ENCODE measurements around the gene GNL2.

DNA sequence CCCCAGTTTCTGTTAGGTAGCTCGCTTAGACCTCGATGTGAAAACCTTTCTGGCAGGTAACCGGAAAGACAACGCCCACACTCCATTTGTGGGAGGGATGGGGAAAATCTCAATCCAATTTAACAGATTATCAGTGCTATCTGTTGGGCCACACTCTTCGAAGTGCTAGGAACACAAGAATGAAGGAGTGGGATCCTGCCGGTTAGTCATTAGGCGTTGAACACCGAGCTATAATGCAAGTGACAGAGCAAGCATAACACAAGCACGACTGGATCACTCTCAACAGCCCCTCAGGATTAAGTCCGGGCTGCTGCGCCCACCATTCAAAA is 42.2 kb downstream of the GNL2 start:
- TF ChIP-seq ASH2L (IDR thresholded peaks at IDR 0.05; ENCODE audit: borderline replicate concordance, low read depth) (no peak), FOXM1 (IDR thresholded peaks at IDR 0.05; ENCODE audit: low read depth, low read length) (no peak), HDAC2 (IDR thresholded peaks at IDR 0.05) (no peak), NFIC (IDR thresholded peaks at IDR 0.05; ENCODE audit: low read depth, low read length) (no peak), MTA2 (IDR thresholded peaks at IDR 0.05; ENCODE audit: low read depth) (no peak), SP1 (IDR thresholded peaks at IDR 0.05; ENCODE audit: low read depth, low read length) (no peak), TCF12 (IDR thresholded peaks at IDR 0.05; ENCODE audit: low read depth, low read length) (no peak), SIN3A (IDR thresholded peaks at IDR 0.05; ENCODE audit: low read depth, low read length) (no peak), EP300 (IDR thresholded peaks at IDR 0.05; ENCODE audit: borderline replicate concordance in 1 of 2, control insufficient read depth in 1 of 2, low read depth in 2 of 2, low read length in 2 of 2) (no peak), MTA3 (IDR thresholded peaks at IDR 0.05; ENCODE audit: borderline replicate concordance, low read length) (no peak), SRF (IDR thresholded peaks at IDR 0.05; ENCODE audit: low read depth in 2 of 2, low read length in 2 of 2) (no peak)
- TF ChIP-seq, protein P1, sequence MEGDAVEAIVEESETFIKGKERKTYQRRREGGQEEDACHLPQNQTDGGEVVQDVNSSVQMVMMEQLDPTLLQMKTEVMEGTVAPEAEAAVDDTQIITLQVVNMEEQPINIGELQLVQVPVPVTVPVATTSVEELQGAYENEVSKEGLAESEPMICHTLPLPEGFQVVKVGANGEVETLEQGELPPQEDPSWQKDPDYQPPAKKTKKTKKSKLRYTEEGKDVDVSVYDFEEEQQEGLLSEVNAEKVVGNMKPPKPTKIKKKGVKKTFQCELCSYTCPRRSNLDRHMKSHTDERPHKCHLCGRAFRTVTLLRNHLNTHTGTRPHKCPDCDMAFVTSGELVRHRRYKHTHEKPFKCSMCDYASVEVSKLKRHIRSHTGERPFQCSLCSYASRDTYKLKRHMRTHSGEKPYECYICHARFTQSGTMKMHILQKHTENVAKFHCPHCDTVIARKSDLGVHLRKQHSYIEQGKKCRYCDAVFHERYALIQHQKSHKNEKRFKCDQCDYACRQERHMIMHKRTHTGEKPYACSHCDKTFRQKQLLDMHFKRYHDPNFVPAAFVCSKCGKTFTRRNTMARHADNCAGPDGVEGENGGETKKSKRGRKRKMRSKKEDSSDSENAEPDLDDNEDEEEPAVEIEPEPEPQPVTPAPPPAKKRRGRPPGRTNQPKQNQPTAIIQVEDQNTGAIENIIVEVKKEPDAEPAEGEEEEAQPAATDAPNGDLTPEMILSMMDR (IDR thresholded peaks at IDR 0.05 in 2 of 3, conservative IDR thresholded peaks at IDR 0.05 in 1 of 3; ENCODE audit: control insufficient read depth in 2 of 3, extremely low read depth in 1 of 3, insufficient read depth in 1 of 3, low read depth in 3 of 3, low read length in 3 of 3), result no peak
- TF ChIP-seq, protein P2, sequence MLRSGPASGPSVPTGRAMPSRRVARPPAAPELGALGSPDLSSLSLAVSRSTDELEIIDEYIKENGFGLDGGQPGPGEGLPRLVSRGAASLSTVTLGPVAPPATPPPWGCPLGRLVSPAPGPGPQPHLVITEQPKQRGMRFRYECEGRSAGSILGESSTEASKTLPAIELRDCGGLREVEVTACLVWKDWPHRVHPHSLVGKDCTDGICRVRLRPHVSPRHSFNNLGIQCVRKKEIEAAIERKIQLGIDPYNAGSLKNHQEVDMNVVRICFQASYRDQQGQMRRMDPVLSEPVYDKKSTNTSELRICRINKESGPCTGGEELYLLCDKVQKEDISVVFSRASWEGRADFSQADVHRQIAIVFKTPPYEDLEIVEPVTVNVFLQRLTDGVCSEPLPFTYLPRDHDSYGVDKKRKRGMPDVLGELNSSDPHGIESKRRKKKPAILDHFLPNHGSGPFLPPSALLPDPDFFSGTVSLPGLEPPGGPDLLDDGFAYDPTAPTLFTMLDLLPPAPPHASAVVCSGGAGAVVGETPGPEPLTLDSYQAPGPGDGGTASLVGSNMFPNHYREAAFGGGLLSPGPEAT (IDR thresholded peaks at IDR 0.05; ENCODE audit: low read depth), result no peak
- TF ChIP-seq, protein P3, sequence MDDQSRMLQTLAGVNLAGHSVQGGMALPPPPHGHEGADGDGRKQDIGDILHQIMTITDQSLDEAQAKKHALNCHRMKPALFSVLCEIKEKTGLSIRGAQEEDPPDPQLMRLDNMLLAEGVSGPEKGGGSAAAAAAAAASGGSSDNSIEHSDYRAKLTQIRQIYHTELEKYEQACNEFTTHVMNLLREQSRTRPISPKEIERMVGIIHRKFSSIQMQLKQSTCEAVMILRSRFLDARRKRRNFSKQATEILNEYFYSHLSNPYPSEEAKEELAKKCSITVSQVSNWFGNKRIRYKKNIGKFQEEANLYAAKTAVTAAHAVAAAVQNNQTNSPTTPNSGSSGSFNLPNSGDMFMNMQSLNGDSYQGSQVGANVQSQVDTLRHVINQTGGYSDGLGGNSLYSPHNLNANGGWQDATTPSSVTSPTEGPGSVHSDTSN (IDR thresholded peaks at IDR 0.05; ENCODE audit: insufficient replicate concordance, low read depth, low read length), result no peak
